ENCODE results near the gene ALOX5. TPM values are rescaled to one million over a fixed set of nuclear protein-coding genes. Genes with fewer than 3 reads are reported as not detected.
"Not testable (repeated sequence)": the region's sequence is repeated elsewhere in the genome, so short reads cannot be mapped to it uniquely, and the experiment has no call there.

ALOX5 gene
- total and polyA plus RNA-seq, 3 experiments from 2014 or later = 0.77 to 3.0 (median 0.93) TPM

DNA sequence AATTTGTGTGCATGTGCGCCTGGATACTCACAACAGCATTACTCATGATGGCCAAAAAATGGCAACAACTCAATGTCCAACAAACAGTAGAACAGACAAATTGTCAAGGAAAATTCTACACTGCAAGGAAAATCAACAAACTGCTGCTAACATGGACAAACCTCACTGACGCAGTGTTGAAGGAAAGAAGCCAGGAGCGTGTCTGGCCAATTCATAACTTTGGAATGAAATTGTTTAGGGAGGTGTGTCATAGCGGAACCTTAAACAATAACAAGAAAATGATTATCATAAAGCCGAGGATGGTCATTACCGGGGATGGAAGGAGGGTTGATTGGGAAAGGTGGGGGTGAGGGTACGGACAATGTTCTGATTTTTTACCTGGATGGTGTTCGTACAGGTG, 29.1 kb downstream of the ALOX5 start:
- Mint-ChIP-seq H3K4me3 (no peak overlapping the region), H3K4me1 (peaks cover 0 to 5% (median 4%) of the 10 kb centered on the region in 3 donors), H3K27me3 (peaks cover 9 to 19% of the 10 kb centered on the region in 2 donors), H3K9me3 (no peaks in the 10 kb centered on the region), H3K36me3 (no peaks in the 10 kb centered on the region), H3K27ac (no peak overlapping the region)
- Histone ChIP-seq H3K27me3 (ENCODE audit: insufficient read depth, low read length, poor library complexity, severe bottlenecking) (no peaks in the 10 kb centered on the region), H3K27ac (ENCODE audit: low read depth, low read length) (no peak overlapping the region), H3K36me3 (ENCODE audit: insufficient read depth, low read length) (no peaks in the 10 kb centered on the region), H3K4me1 (ENCODE audit: insufficient read depth, low read length) (no peaks in the 10 kb centered on the region), H3K4me3 (ENCODE audit: low read length) (no peak overlapping the region), H3K9me3 (ENCODE audit: low read length) (no peaks in the 10 kb centered on the region)
- no peak for DNase-seq
- ChIA-PET CTCF (no interaction called here), POLR2A (interaction anchor here (0.5 kb wide), 1 partner anchor 223 kb away, joined by 3 read pairs; no protein-coding TSS in a partner anchor)

- Mint-ChIP-seq H3K4me1 (peaks cover 0 to 9% (median 5%) of the 10 kb centered on the region in 3 donors), H3K36me3 (no peaks in the 10 kb centered on the region), H3K27me3 (peaks cover 7 to 30% of the 10 kb centered on the region in 2 donors), H3K27ac (no peak overlapping the region), H3K4me3 (no peak overlapping the region), H3K9me3 (no peaks in the 10 kb centered on the region)
- no peaks in the 10 kb centered on the region for H3K36me3 ChIP-seq (ENCODE audit: insufficient read depth, low read length)
- no peaks in the 10 kb centered on the region for H3K27me3 ChIP-seq (ENCODE audit: insufficient read depth, low read length, poor library complexity, severe bottlenecking)
- DNase-seq = no peak
- H3K27ac ChIP-seq (ENCODE audit: low read depth, low read length) = no peak overlapping the region
- H3K9me3 ChIP-seq (ENCODE audit: low read length) = no peaks in the 10 kb centered on the region
- ChIA-PET POLR2A (no interaction called here), CTCF (no interaction called here)
- H3K4me3 ChIP-seq (ENCODE audit: low read length) = no peak overlapping the region
- no peaks in the 10 kb centered on the region for H3K4me1 ChIP-seq (ENCODE audit: insufficient read depth, low read length)
Measured at GRCh38 chr10:45404087-45404769, 30.2 kb downstream of the ALOX5 start.

- CTCF ChIA-PET = no interaction called here
- POLR2A ChIA-PET = no interaction called here
Measured at GRCh38 chr10:45404770-45405120, 30.7 kb downstream of the ALOX5 start.

DNA sequence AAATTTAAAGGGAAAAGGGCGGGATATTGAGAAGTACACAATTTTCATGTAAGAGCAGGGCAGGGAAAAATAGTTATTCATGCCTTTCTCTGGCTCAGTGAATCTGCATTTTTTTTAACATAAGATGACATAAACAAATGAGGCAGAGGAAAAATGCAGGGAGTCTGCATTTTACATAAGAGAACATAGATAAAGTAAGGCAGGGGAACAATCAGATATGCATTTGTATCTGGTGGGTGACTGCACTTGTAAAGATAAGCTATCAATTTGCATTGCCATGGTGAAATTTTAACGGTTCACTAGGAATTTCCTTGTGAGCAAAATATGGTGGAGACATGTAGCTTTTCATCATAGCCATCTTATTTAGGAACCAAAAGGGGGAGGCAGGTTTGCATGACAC, 33.5 kb downstream of the ALOX5 start:
- Histone ChIP-seq H3K36me3 (ENCODE audit: insufficient read depth, low read length) (no peaks in the 10 kb centered on the region), H3K27ac (ENCODE audit: low read depth, low read length) (peak overlapping the region; percentile 34), H3K27me3 (ENCODE audit: insufficient read depth, low read length, poor library complexity, severe bottlenecking) (no peaks in the 10 kb centered on the region), H3K9me3 (ENCODE audit: low read length) (no peaks in the 10 kb centered on the region), H3K4me1 (ENCODE audit: insufficient read depth, low read length) (no peaks in the 10 kb centered on the region), H3K4me3 (ENCODE audit: low read length) (no peak overlapping the region)
- no peak overlapping the region for H3K27ac Mint-ChIP-seq
- ChIA-PET CTCF (no interaction called here), POLR2A (no interaction called here)
- no peaks in the 10 kb centered on the region for H3K36me3 Mint-ChIP-seq
- H3K4me3 Mint-ChIP-seq = no peak overlapping the region
- peaks cover 0 to 9% (median 5%) of the 10 kb centered on the region in 3 donors for H3K4me1 Mint-ChIP-seq
- H3K9me3 Mint-ChIP-seq = no peaks in the 10 kb centered on the region
- peaks cover 5 to 37% of the 10 kb centered on the region in 2 donors for H3K27me3 Mint-ChIP-seq
- no peak for DNase-seq

More at GRCh38 chr10:45404770-45405120, 30.7 kb downstream of the ALOX5 start:
- H3K9me3 ChIP-seq (ENCODE audit: low read length) = no peaks in the 10 kb centered on the region
- no peak overlapping the region for H3K4me3 Mint-ChIP-seq
- H3K4me1 Mint-ChIP-seq = peaks cover 0 to 9% (median 5%) of the 10 kb centered on the region in 3 donors
- DNase-seq = no peak
- H3K27ac Mint-ChIP-seq = no peak overlapping the region
- no peaks in the 10 kb centered on the region for H3K9me3 Mint-ChIP-seq
- H3K36me3 ChIP-seq (ENCODE audit: insufficient read depth, low read length) = no peaks in the 10 kb centered on the region
- H3K4me1 ChIP-seq (ENCODE audit: insufficient read depth, low read length) = no peaks in the 10 kb centered on the region
- H3K4me3 ChIP-seq (ENCODE audit: low read length) = no peak overlapping the region
- peaks cover 7 to 30% of the 10 kb centered on the region in 2 donors for H3K27me3 Mint-ChIP-seq
- no peaks in the 10 kb centered on the region for H3K36me3 Mint-ChIP-seq
- H3K27me3 ChIP-seq (ENCODE audit: insufficient read depth, low read length, poor library complexity, severe bottlenecking) = no peaks in the 10 kb centered on the region
- no peak overlapping the region for H3K27ac ChIP-seq (ENCODE audit: low read depth, low read length)

GRCh38 chr10:45408421-45409319, 34.7 kb downstream of the ALOX5 start:
- H3K27ac ChIP-seq (ENCODE audit: low read depth, low read length) = peak overlapping the region; percentile 53
- POLR2A ChIA-PET = no interaction called here

DNA sequence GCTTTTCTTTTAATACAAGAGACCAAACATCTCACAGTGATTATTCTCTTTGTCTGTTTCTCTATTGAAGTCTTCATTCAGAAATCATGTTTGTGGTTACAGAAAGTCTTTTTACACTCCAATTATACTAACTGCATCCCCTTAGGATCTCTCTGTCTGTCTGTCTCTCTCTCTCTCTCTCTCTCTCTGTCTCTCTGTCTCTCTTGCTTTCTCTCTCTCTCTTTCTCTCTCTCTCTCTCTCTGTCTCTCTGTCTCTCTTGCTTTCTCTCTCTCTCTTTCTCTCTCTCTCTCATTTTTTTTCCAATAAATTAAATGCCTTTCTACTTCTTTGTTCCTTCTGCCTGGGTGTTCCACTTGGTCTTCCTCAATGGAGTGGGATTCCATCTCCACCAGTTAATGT, 35.3 kb downstream of the ALOX5 start:
- not testable (repeated sequence) for H3K27ac Mint-ChIP-seq, H3K4me3 Mint-ChIP-seq
- peaks cover 8 to 40% of the 10 kb centered on the region in 2 donors for H3K27me3 Mint-ChIP-seq

More at GRCh38 chr10:45408421-45409319, 34.7 kb downstream of the ALOX5 start:
- Histone ChIP-seq H3K27me3 (ENCODE audit: insufficient read depth, low read length, poor library complexity, severe bottlenecking) (no peaks in the 10 kb centered on the region), H3K4me3 (ENCODE audit: low read length) (no peak overlapping the region), H3K4me1 (ENCODE audit: insufficient read depth, low read length) (no peaks in the 10 kb centered on the region), H3K9me3 (ENCODE audit: low read length) (no peaks in the 10 kb centered on the region), H3K36me3 (ENCODE audit: insufficient read depth, low read length) (no peaks in the 10 kb centered on the region)
- no peak overlapping the region for H3K4me3 Mint-ChIP-seq
- H3K27ac Mint-ChIP-seq = no peak overlapping the region
- no peaks in the 10 kb centered on the region for H3K36me3 Mint-ChIP-seq
- peaks cover 0 to 9% (median 5%) of the 10 kb centered on the region in 3 donors for H3K4me1 Mint-ChIP-seq
- H3K27me3 Mint-ChIP-seq = peaks cover 8 to 40% of the 10 kb centered on the region in 2 donors
- CTCF ChIA-PET = no interaction called here
- no peaks in the 10 kb centered on the region for H3K9me3 Mint-ChIP-seq
- no peak for DNase-seq

DNA sequence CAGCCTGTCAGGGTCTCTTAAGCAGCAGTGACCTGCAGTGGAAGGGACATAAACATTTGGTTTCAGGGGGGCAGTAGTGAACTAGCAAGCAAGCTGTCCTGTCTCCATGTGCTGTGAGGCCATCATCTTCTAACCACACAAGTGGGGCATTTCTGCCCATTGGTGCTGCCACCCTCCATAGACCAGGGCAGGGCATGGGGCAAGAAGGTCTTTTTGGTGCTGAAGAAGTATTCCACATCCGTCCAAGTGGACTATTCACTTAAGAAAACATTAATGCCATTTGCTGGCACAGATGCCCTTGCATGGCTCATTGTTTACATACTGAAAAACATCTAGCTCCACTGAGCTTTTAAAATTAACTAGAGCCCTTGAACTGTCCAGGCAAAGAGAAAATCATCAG, 35.8 kb downstream of the ALOX5 start:
- no peak for DNase-seq
- Histone ChIP-seq H3K36me3 (ENCODE audit: insufficient read depth, low read length) (no peaks in the 10 kb centered on the region), H3K27me3 (ENCODE audit: insufficient read depth, low read length, poor library complexity, severe bottlenecking) (no peaks in the 10 kb centered on the region), H3K4me1 (ENCODE audit: insufficient read depth, low read length) (no peaks in the 10 kb centered on the region), H3K27ac (ENCODE audit: low read depth, low read length) (peak overlapping the region; percentile 53), H3K9me3 (ENCODE audit: low read length) (no peaks in the 10 kb centered on the region), H3K4me3 (ENCODE audit: low read length) (no peak overlapping the region)
- Mint-ChIP-seq H3K27me3 (peaks cover 11 to 40% of the 10 kb centered on the region in 2 donors), H3K9me3 (peaks cover 0 to 2% (median 0%) of the 10 kb centered on the region in 5 donors), H3K27ac (no peak overlapping the region), H3K4me3 (no peak overlapping the region), H3K36me3 (no peaks in the 10 kb centered on the region), H3K4me1 (peaks cover 0 to 5% (median 0%) of the 10 kb centered on the region in 3 donors)
- POLR2A ChIA-PET = no interaction called here
- CTCF ChIA-PET = no interaction called here

More for the DNA sequence above, 35.3 kb downstream of the ALOX5 start:
- H3K27me3 ChIP-seq (ENCODE audit: insufficient read depth, low read length, poor library complexity, severe bottlenecking); H3K36me3 Mint-ChIP-seq; H3K4me3 ChIP-seq (ENCODE audit: low read length); CTCF ChIA-PET; H3K9me3 ChIP-seq (ENCODE audit: low read length); H3K36me3 ChIP-seq (ENCODE audit: insufficient read depth, low read length); H3K4me1 ChIP-seq (ENCODE audit: insufficient read depth, low read length); POLR2A ChIA-PET; H3K9me3 Mint-ChIP-seq; H3K4me1 Mint-ChIP-seq; DNase-seq: not testable (repeated sequence)
- peak overlapping the region; percentile 53 for H3K27ac ChIP-seq (ENCODE audit: low read depth, low read length)

DNA sequence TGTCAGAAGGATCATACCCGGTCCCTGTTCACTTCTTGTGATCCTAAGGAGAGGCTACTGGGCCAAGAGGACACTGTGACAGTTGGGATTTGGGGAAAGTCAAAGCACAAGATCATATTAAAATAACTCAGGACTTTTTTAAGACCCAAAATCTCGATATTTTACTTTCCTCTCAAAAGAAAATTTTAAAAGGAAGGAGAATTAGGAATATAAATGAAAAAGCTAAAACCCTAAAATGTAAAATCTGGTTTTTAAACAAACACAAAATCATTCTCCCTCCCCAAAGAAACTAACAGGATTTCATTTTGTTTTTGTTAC, 36.4 kb downstream of the ALOX5 start:
- H3K27ac Mint-ChIP-seq = no peak overlapping the region
- Histone ChIP-seq H3K4me3 (ENCODE audit: low read length) (no peak overlapping the region), H3K27me3 (ENCODE audit: insufficient read depth, low read length, poor library complexity, severe bottlenecking) (no peaks in the 10 kb centered on the region), H3K4me1 (ENCODE audit: insufficient read depth, low read length) (no peaks in the 10 kb centered on the region), H3K9me3 (ENCODE audit: low read length) (no peaks in the 10 kb centered on the region), H3K36me3 (ENCODE audit: insufficient read depth, low read length) (no peaks in the 10 kb centered on the region), H3K27ac (ENCODE audit: low read depth, low read length) (peak overlapping the region; percentile 36)
- no peak for DNase-seq
- no peak overlapping the region for H3K4me3 Mint-ChIP-seq
- H3K36me3 Mint-ChIP-seq = no peaks in the 10 kb centered on the region
- peaks cover 0 to 2% (median 0%) of the 10 kb centered on the region in 5 donors for H3K9me3 Mint-ChIP-seq
- peaks cover 11 to 40% of the 10 kb centered on the region in 2 donors for H3K27me3 Mint-ChIP-seq
- POLR2A ChIA-PET = no interaction called here
- CTCF ChIA-PET = no interaction called here
- H3K4me1 Mint-ChIP-seq = peaks cover 0 to 5% (median 0%) of the 10 kb centered on the region in 3 donors
